Astrocyte (in vitro differentiated cells and primary cell): Measurements from ENCODE around the gene RASGEF1C. TPM values are rescaled to one million over a fixed set of nuclear protein-coding genes. Genes with fewer than 3 reads are reported as not detected.

Experiments
- DNase-seq: peaks from one replicate; pipeline ENCODE4 v3.0.0-alpha.2; 2010; ENCODE audit warnings: low read depth
- FAIRE-seq: peaks from 2 replicates; lab custom pipeline; 2011; peaks lifted over from hg19 to GRCh38; lab: Jason Lieb, UNC
- H2AFZ ChIP-seq: 2 replicates; pipeline ENCODE4 v1.6.0; 2012; ENCODE audit warnings: low read depth, low read length, inconsistent platforms
- H3K27ac ChIP-seq: 2 replicates; pipeline ENCODE4 v1.5.1; 2011; ENCODE audit warnings: low read depth, low read length, inconsistent platforms
- H3K27me3 ChIP-seq: 2 replicates; pipeline ENCODE4 v1.6.0; 2011; ENCODE audit warnings: low read length, inconsistent platforms; ENCODE audit not compliant: insufficient read depth
- H3K36me3 ChIP-seq: 2 replicates; pipeline ENCODE4 v1.5.1; 2011; ENCODE audit warnings: low read length, inconsistent platforms; ENCODE audit not compliant: insufficient read depth
- H3K4me1 ChIP-seq: 2 replicates; pipeline ENCODE4 v1.5.1; 2011; ENCODE audit warnings: low read length, inconsistent platforms; ENCODE audit not compliant: insufficient read depth
- H3K4me2 ChIP-seq: 2 replicates; pipeline ENCODE4 v1.6.0; 2012; ENCODE audit warnings: low read length, inconsistent platforms
- H3K4me3 ChIP-seq: 2 replicates; pipeline ENCODE4 v1.5.1; 2011; ENCODE audit warnings: low read depth, mild to moderate bottlenecking, low read length, inconsistent platforms; ENCODE audit not compliant: insufficient read depth
- H3K79me2 ChIP-seq: 2 replicates; pipeline ENCODE4 v1.6.0; 2012; ENCODE audit warnings: mild to moderate bottlenecking, low read length, inconsistent platforms; ENCODE audit not compliant: insufficient read depth
- H3K9ac ChIP-seq: 2 replicates; pipeline ENCODE4 v1.6.0; 2012; ENCODE audit warnings: mild to moderate bottlenecking, low read length, inconsistent platforms
- H3K9me3 ChIP-seq: 2 replicates; pipeline ENCODE4 v1.5.1; 2012; ENCODE audit warnings: low read depth, mild to moderate bottlenecking, low read length, inconsistent platforms; ENCODE audit not compliant: insufficient read depth
- H4K20me1 ChIP-seq: 2 replicates; pipeline ENCODE4 v1.6.0; 2012; ENCODE audit warnings: low read length, inconsistent platforms; ENCODE audit not compliant: insufficient read depth
- H3K27ac Mint-ChIP-seq: one replicate; pipeline ENCODE4 v1.8.0; 2021; ENCODE audit warnings: mild to moderate bottlenecking, mixed read lengths; ENCODE audit not compliant: unreplicated experiment
- H3K27me3 Mint-ChIP-seq: one replicate; pipeline ENCODE4 v1.8.0; 2021; ENCODE audit warnings: low read depth, mixed read lengths; ENCODE audit not compliant: unreplicated experiment
- H3K36me3 Mint-ChIP-seq: one replicate; pipeline ENCODE4 v1.8.0; 2021; ENCODE audit warnings: low read depth, mixed read lengths; ENCODE audit not compliant: unreplicated experiment
- H3K4me1 Mint-ChIP-seq: one replicate; pipeline ENCODE4 v1.8.0; 2021; ENCODE audit warnings: low read depth, mixed read lengths; ENCODE audit not compliant: unreplicated experiment
- H3K4me3 Mint-ChIP-seq: one replicate; pipeline ENCODE4 v1.8.0; 2021; ENCODE audit warnings: mild to moderate bottlenecking, moderate library complexity, mixed read lengths; ENCODE audit not compliant: unreplicated experiment
- H3K9me3 Mint-ChIP-seq: one replicate; pipeline ENCODE4 v1.8.0; 2021; ENCODE audit warnings: mild to moderate bottlenecking, mixed read lengths; ENCODE audit not compliant: unreplicated experiment
- CTCF ChIP-seq: IDR thresholded peaks from 2 replicates; pipeline ENCODE4 v1.5.1; 2011; ENCODE audit warnings: low read depth, mild to moderate bottlenecking, inconsistent platforms, low read length, moderate library complexity; ENCODE audit not compliant: insufficient read depth
- EZH2 ChIP-seq: IDR thresholded peaks from 2 replicates; pipeline ENCODE4 v1.6.1; 2012; ENCODE audit warnings: mild to moderate bottlenecking, low read length, inconsistent platforms; ENCODE audit not compliant: insufficient read depth
- total RNA-seq: library from RNA; stranded (reverse); gene quantifications from 2 replicates; pipeline ENCODE4 v1.2.1, GENCODE V29; 2021

RASGEF1C gene
- total RNA-seq, 1 donor from 2014 or later = 0.41 TPM

- H3K27me3 ChIP-seq = no peaks in the 10 kb centered on the region
- H3K36me3 ChIP-seq = no peaks in the 10 kb centered on the region
- Mint-ChIP-seq H3K36me3 (peaks cover 2% of the 10 kb centered on the region), H3K27me3 (peaks cover 7% of the 10 kb centered on the region), H3K27ac (no peak overlapping the region), H3K4me1 (peaks cover 3% of the 10 kb centered on the region), H3K9me3 (peaks cover 2% of the 10 kb centered on the region), H3K4me3 (no peak overlapping the region)
- TF ChIP-seq EZH2 (no peak), CTCF (no peak)
- H3K4me1 ChIP-seq = no peaks in the 10 kb centered on the region
- H3K4me2 ChIP-seq = no peak overlapping the region
- FAIRE-seq (no peak), DNase-seq (no peak)
- H3K4me3 ChIP-seq = no peak overlapping the region
- H3K9me3 ChIP-seq = no peaks in the 10 kb centered on the region
- H2AFZ ChIP-seq = no peak overlapping the region
- H3K27ac ChIP-seq = no peak overlapping the region
- H3K79me2 ChIP-seq = no peaks in the 10 kb centered on the region
- H3K9ac ChIP-seq = no peak overlapping the region
- H4K20me1 ChIP-seq = no peaks in the 10 kb centered on the region
Observed at GRCh38 chr5:180082633-180083420, 126.2 kb downstream of the RASGEF1C start.

GRCh38 chr5:180081481-180081880 lies 127.5 kb downstream of the RASGEF1C start:
- Histone ChIP-seq H3K4me3 (no peak overlapping the region), H3K9me3 (no peaks in the 10 kb centered on the region), H3K9ac (no peak overlapping the region), H3K27me3 (no peaks in the 10 kb centered on the region), H3K4me2 (no peak overlapping the region), H3K4me1 (no peaks in the 10 kb centered on the region), H3K36me3 (no peaks in the 10 kb centered on the region), H3K79me2 (no peaks in the 10 kb centered on the region), H2AFZ (no peak overlapping the region), H3K27ac (no peak overlapping the region), H4K20me1 (no peaks in the 10 kb centered on the region)
- Mint-ChIP-seq H3K9me3 (peaks cover 2% of the 10 kb centered on the region), H3K4me3 (no peak overlapping the region), H3K27ac (no peak overlapping the region), H3K4me1 (peaks cover 3% of the 10 kb centered on the region), H3K36me3 (no peaks in the 10 kb centered on the region), H3K27me3 (peaks cover 7% of the 10 kb centered on the region)
- DNase-seq (no peak), FAIRE-seq (no peak)
- TF ChIP-seq CTCF = no peak
- TF ChIP-seq EZH2 = no peak
